ENCODE results near the gene RHOT2.

Gene RHOT2

GRCh38 chr16:630815-631405, 37.0 kb upstream of the RHOT2 start, which contains the start of gene WFIKKN1:
WFIKKN1 (plus strand) TSS chr16:630985; CDS start chr16:631254, 269 bp downstream.
- peaks cover 8 to 63% of the 10 kb centered on the region in 2 experiments for H3K36me3 ChIP-seq (ENCODE audit: control insufficient read depth in 1 of 2, insufficient read depth in 2 of 2, low read depth in 1 of 2, low read length in 2 of 2)
- H2BK120ac ChIP-seq (ENCODE audit: low read depth, low read length) = peak within 1 kb of the TSS; percentile 27
- peak within 1 kb of the TSS; percentile 84 to 94 for H3K4ac ChIP-seq (ENCODE audit: low read depth in 1 of 2, low read length in 2 of 2)
- no peak within 1 kb of the TSS for H2BK5ac ChIP-seq (ENCODE audit: low read depth, low read length, poor library complexity, severe bottlenecking)
- H3K18ac ChIP-seq (ENCODE audit: low read depth in 1 of 2, low read length in 2 of 2) = peak within 1 kb of the TSS; percentile 76 to 87
- peaks cover 19% of the 10 kb centered on the region for H3K79me1 ChIP-seq (replicated peaks; ENCODE audit: low read length, poor library complexity, severe bottlenecking)
- H3K14ac ChIP-seq (ENCODE audit: low read length in 2 of 2) = peak within 1 kb of the TSS in 1 of 2 experiments; percentile 86
- no peak within 1 kb of the TSS for H3K27ac ChIP-seq (ENCODE audit: low read length, poor library complexity, severe bottlenecking)
- no peaks in the 10 kb centered on the region for H3K9me3 ChIP-seq (ENCODE audit: control insufficient read depth, low read length)
- peak within 1 kb of the TSS; percentile 92 to 96 for H2BK12ac ChIP-seq (ENCODE audit: low read length in 2 of 2)
- peak within 1 kb of the TSS; percentile 10 for H3K4me2 ChIP-seq (ENCODE audit: low read length, poor library complexity, severe bottlenecking)
- H3K4me1 ChIP-seq (ENCODE audit: control insufficient read depth, insufficient read depth, low read depth, low read length) = peaks cover 64% of the 10 kb centered on the region
- H2AFZ ChIP-seq (ENCODE audit: low read depth, low read length) = peak within 1 kb of the TSS; percentile 2
- peak within 1 kb of the TSS; percentile 38 for H3K9ac ChIP-seq (ENCODE audit: low read length)
- H3K23ac ChIP-seq (ENCODE audit: low read length in 2 of 2) = no peak within 1 kb of the TSS
- peak within 1 kb of the TSS; percentile 49 for H2AK5ac ChIP-seq (ENCODE audit: low read length, severe bottlenecking)
- H4K8ac ChIP-seq (ENCODE audit: low read length) = peak within 1 kb of the TSS; percentile 90
- peak within 1 kb of the TSS; percentile 55 for H2BK15ac ChIP-seq (ENCODE audit: low read depth, poor library complexity, severe bottlenecking)
- H3K27me3 ChIP-seq (ENCODE audit: control insufficient read depth in 1 of 2, insufficient read depth in 1 of 2, low read length in 2 of 2) = no peaks in the 10 kb centered on the region
- peak within 1 kb of the TSS in 1 of 2 experiments; percentile 26 for H3K4me3 ChIP-seq (ENCODE audit: insufficient read depth in 1 of 2, low read depth in 1 of 2, low read length in 2 of 2)
- peak within 1 kb of the TSS; percentile 95 for H4K91ac ChIP-seq (ENCODE audit: low read length)
- 9% methylated on average over 23 of the region's 23 CpGs for WGBS
- DNase-seq = no peak

DNA sequence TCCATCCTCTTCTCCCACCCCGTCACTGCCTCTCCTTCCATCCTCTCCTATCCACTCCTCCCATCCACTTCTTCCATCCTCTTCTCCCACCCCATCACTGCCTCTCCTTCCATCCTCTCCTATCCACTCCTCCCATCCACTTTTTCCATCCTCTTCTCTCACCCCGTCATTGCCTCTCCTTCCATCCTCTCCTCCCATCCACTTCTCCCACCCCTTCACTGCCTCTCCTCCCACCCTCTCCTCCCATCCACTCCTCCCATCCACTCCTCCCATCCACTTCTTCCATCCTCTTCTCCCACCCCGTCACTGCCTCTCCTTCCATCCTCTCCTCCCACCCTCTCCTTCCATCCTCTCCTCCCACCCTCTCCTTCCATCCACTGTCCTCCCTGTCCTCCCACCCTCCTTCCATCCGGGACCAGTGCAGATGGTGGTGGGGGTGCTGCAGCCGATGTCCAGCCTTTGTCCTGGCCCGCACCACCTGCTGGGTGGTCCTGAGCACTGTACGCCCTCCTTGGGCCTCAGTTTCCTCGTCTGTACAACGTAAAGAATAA, 36.0 kb upstream of the RHOT2 start:
- no peak for DNase-seq
- Histone ChIP-seq H3K36me3 (ENCODE audit: control insufficient read depth in 1 of 2, insufficient read depth in 2 of 2, low read depth in 1 of 2, low read length in 2 of 2) (peaks cover 8 to 57% of the 10 kb centered on the region in 2 experiments), H2BK12ac (ENCODE audit: low read length in 2 of 2) (no peak overlapping the region), H2AK5ac (ENCODE audit: low read length, severe bottlenecking) (no peak overlapping the region), H2BK15ac (ENCODE audit: low read depth, poor library complexity, severe bottlenecking) (no peak overlapping the region), H3K4me3 (ENCODE audit: insufficient read depth in 1 of 2, low read depth in 1 of 2, low read length in 2 of 2) (no peak overlapping the region), H2AFZ (ENCODE audit: low read depth, low read length) (no peak overlapping the region), H3K4me1 (ENCODE audit: control insufficient read depth, insufficient read depth, low read depth, low read length) (peaks cover 58% of the 10 kb centered on the region), H3K14ac (ENCODE audit: low read length in 2 of 2) (no peak overlapping the region), H3K27me3 (ENCODE audit: control insufficient read depth in 1 of 2, insufficient read depth in 1 of 2, low read length in 2 of 2) (no peaks in the 10 kb centered on the region), H3K27ac (ENCODE audit: low read length, poor library complexity, severe bottlenecking) (no peak overlapping the region), H3K4me2 (ENCODE audit: low read length, poor library complexity, severe bottlenecking) (no peak overlapping the region), H3K9ac (ENCODE audit: low read length) (no peak overlapping the region), H4K91ac (ENCODE audit: low read length) (peak overlapping the region; percentile 73), H3K9me3 (ENCODE audit: control insufficient read depth, low read length) (no peaks in the 10 kb centered on the region), H3K4ac (ENCODE audit: low read depth in 1 of 2, low read length in 2 of 2) (no peak overlapping the region), H4K8ac (ENCODE audit: low read length) (no peak overlapping the region), H3K18ac (ENCODE audit: low read depth in 1 of 2, low read length in 2 of 2) (no peak overlapping the region), H2BK5ac (ENCODE audit: low read depth, low read length, poor library complexity, severe bottlenecking) (no peak overlapping the region), H3K79me1 (replicated peaks; ENCODE audit: low read length, poor library complexity, severe bottlenecking) (peaks cover 19% of the 10 kb centered on the region), H3K23ac (ENCODE audit: low read length in 2 of 2) (no peak overlapping the region), H2BK120ac (ENCODE audit: low read depth, low read length) (no peak overlapping the region)
- 73% methylated on average over 8 of the region's 9 CpGs for WGBS

GRCh38 chr16:632486-633335, 35.2 kb upstream of the RHOT2 start:
- Histone ChIP-seq H3K9ac (ENCODE audit: low read length) (no peak overlapping the region), H3K23ac (ENCODE audit: low read length in 2 of 2) (no peak overlapping the region), H3K79me1 (replicated peaks; ENCODE audit: low read length, poor library complexity, severe bottlenecking) (peaks cover 19% of the 10 kb centered on the region), H3K27ac (ENCODE audit: low read length, poor library complexity, severe bottlenecking) (no peak overlapping the region), H3K4ac (ENCODE audit: low read depth in 1 of 2, low read length in 2 of 2) (no peak overlapping the region), H3K4me1 (ENCODE audit: control insufficient read depth, insufficient read depth, low read depth, low read length) (peaks cover 56% of the 10 kb centered on the region), H4K8ac (ENCODE audit: low read length) (no peak overlapping the region), H2BK5ac (ENCODE audit: low read depth, low read length, poor library complexity, severe bottlenecking) (no peak overlapping the region), H3K36me3 (ENCODE audit: control insufficient read depth in 1 of 2, insufficient read depth in 2 of 2, low read depth in 1 of 2, low read length in 2 of 2) (peaks cover 8 to 51% of the 10 kb centered on the region in 2 experiments), H2BK12ac (ENCODE audit: low read length in 2 of 2) (no peak overlapping the region), H3K9me3 (ENCODE audit: control insufficient read depth, low read length) (no peaks in the 10 kb centered on the region), H3K4me2 (ENCODE audit: low read length, poor library complexity, severe bottlenecking) (no peak overlapping the region), H2AFZ (ENCODE audit: low read depth, low read length) (no peak overlapping the region), H3K14ac (ENCODE audit: low read length in 2 of 2) (no peak overlapping the region), H3K27me3 (ENCODE audit: control insufficient read depth in 1 of 2, insufficient read depth in 1 of 2, low read length in 2 of 2) (no peaks in the 10 kb centered on the region), H2BK120ac (ENCODE audit: low read depth, low read length) (no peak overlapping the region), H4K91ac (ENCODE audit: low read length) (peak overlapping the region; percentile 45), H2AK5ac (ENCODE audit: low read length, severe bottlenecking) (no peak overlapping the region), H3K4me3 (ENCODE audit: insufficient read depth in 1 of 2, low read depth in 1 of 2, low read length in 2 of 2) (no peak overlapping the region), H3K18ac (ENCODE audit: low read depth in 1 of 2, low read length in 2 of 2) (no peak overlapping the region), H2BK15ac (ENCODE audit: low read depth, poor library complexity, severe bottlenecking) (no peak overlapping the region)
- DNase-seq = no peak
- 96% methylated on average over 66 of the region's 67 CpGs for WGBS

Measured in mesenchymal stem cell (in vitro differentiated cells and primary cell).